Neural cell (in vitro differentiated cells): Measurements from ENCODE around the gene DHX36. TPM values are rescaled to one million over a fixed set of nuclear protein-coding genes. Genes with fewer than 3 reads are reported as not detected.

ENCODE experiments used
- H2AFZ ChIP-seq: fragments of 200-600, 300-800 bp; sonication (generic), shearing (Covaris generic); 2 replicates; pipeline ENCODE4 v1.6.0; 2014; ENCODE audit warnings: low read depth, mild to moderate bottlenecking, antibody characterized with exemption, low read length, moderate library complexity
- H3F3A ChIP-seq: fragments of 200-600 bp; shearing (Covaris generic); 2 replicates; pipeline ENCODE4 v1.6.1; 2016; ENCODE audit warnings: mild to moderate bottlenecking, moderate library complexity, mixed read lengths, antibody characterized with exemption, low read length; ENCODE audit not compliant: insufficient read depth, poor library complexity, severe bottlenecking
- H3K27ac ChIP-seq: fragments of 200-600, 300-800 bp; sonication (generic), shearing (Covaris generic); 2 replicates; pipeline ENCODE4 v1.5.1; 2014; ENCODE audit warnings: mild to moderate bottlenecking, low read length, moderate library complexity
- H3K27me3 ChIP-seq: fragments of 300-800, 200-600 bp; sonication (generic), shearing (Covaris generic); 2 replicates; pipeline ENCODE4 v1.6.0; 2014; ENCODE audit warnings: mild to moderate bottlenecking, low read depth, low read length, moderate library complexity; ENCODE audit not compliant: insufficient read depth
- H3K36me3 ChIP-seq: fragments of 300-800, 200-600 bp; sonication (generic), shearing (Covaris generic); 2 replicates; pipeline ENCODE4 v1.5.1; 2014; ENCODE audit warnings: mild to moderate bottlenecking, antibody characterized with exemption, low read length, moderate library complexity; ENCODE audit not compliant: insufficient read depth
- H3K4me2 ChIP-seq: fragments of 300-800, 200-600 bp; sonication (generic), shearing (Covaris generic); 2 replicates; pipeline ENCODE4 v1.6.0; 2014; ENCODE audit warnings: mild to moderate bottlenecking, low read length
- H3K4me3 ChIP-seq: fragments of 300-800, 200-600 bp; sonication (generic), shearing (Covaris generic); 2 replicates; pipeline ENCODE4 v1.5.1; 2014; ENCODE audit warnings: mild to moderate bottlenecking, low read length, moderate library complexity
- H3K79me2 ChIP-seq: fragments of 200-600 bp; shearing (Covaris generic); replicated peaks from 2 replicates; pipeline ENCODE4 v1.6.0; 2014; ENCODE audit warnings: mild to moderate bottlenecking, low read length, moderate library complexity; ENCODE audit not compliant: insufficient read depth
- H3K9ac ChIP-seq: fragments of 300-800, 200-600 bp; sonication (generic), shearing (Covaris generic); 2 replicates; pipeline ENCODE4 v1.6.1; 2016; ENCODE audit warnings: mild to moderate bottlenecking, low read length, mixed read lengths
- H3K9me2 ChIP-seq: fragments of 200-600 bp; shearing (Covaris generic); 2 replicates; pipeline ENCODE4 v1.6.1; 2016; ENCODE audit warnings: mild to moderate bottlenecking, low read length, mixed read lengths; ENCODE audit not compliant: insufficient read depth
- H3K9me3 ChIP-seq: fragments of 200-600, 300-800 bp; sonication (generic), shearing (Covaris generic); 2 replicates; pipeline ENCODE4 v1.6.1; 2016; ENCODE audit warnings: mild to moderate bottlenecking, mixed run types, low read length, moderate library complexity, mixed read lengths
- H4K20me1 ChIP-seq: fragments of 200-600 bp; shearing (Covaris generic); 2 replicates; pipeline ENCODE4 v1.6.1; 2016; ENCODE audit warnings: mild to moderate bottlenecking, mixed run types; ENCODE audit not compliant: insufficient read depth
- EP300 ChIP-seq: fragments of 450-650 bp; conservative IDR thresholded peaks from 2 replicates; pipeline ENCODE4 v1.6.1; 2014; ENCODE audit warnings: antibody characterized with exemption, mild to moderate bottlenecking, moderate library complexity; ENCODE audit not compliant: poor library complexity, severe bottlenecking
- EZH2 ChIP-seq: fragments of 200-600, 300-800 bp; shearing (Covaris generic), sonication (generic); IDR thresholded peaks from 2 replicates; pipeline ENCODE4 v1.6.1; 2014; ENCODE audit warnings: antibody characterized with exemption, low read length, borderline replicate concordance, mild to moderate bottlenecking; ENCODE audit not compliant: insufficient read depth, poor library complexity, severe bottlenecking
- MXI1 ChIP-seq: fragments of 450-650 bp; conservative IDR thresholded peaks from 2 replicates; pipeline ENCODE4 v1.6.1; 2014; ENCODE audit warnings: antibody characterized with exemption, mild to moderate bottlenecking; ENCODE audit not compliant: poor library complexity, severe bottlenecking
- POLR2AphosphoS5 ChIP-seq: IDR thresholded peaks from 2 replicates; pipeline ENCODE4 v1.6.1; 2012
- RAD21 ChIP-seq: fragments of 450-650 bp; conservative IDR thresholded peaks from 2 replicates; pipeline ENCODE4 v1.6.1; 2014; ENCODE audit warnings: antibody characterized with exemption, mild to moderate bottlenecking, moderate library complexity
- SMC3 ChIP-seq: fragments of 450-650 bp; conservative IDR thresholded peaks from 2 replicates; pipeline ENCODE4 v1.6.1; 2014; ENCODE audit warnings: antibody characterized with exemption, mild to moderate bottlenecking, moderate library complexity; ENCODE audit not compliant: poor library complexity
- TAF1 ChIP-seq: IDR thresholded peaks from 2 replicates; pipeline ENCODE4 v1.6.1; 2012; ENCODE audit warnings: low read depth
- polyA plus RNA-seq: library from polyadenylated mRNA; depleted of rRNA; stranded (reverse); fragments of >200 nt; gene quantifications from 2 replicates; pipeline ENCODE4 v1.2.3, GENCODE V29; 2014
- TF ChIP-seq, protein P1 (sequence below): fragments of 450-650 bp; IDR thresholded peaks from 2 replicates; pipeline ENCODE4 v1.5.1; 2014; ENCODE audit warnings: antibody characterized with exemption, mild to moderate bottlenecking, moderate library complexity; ENCODE audit not compliant: poor library complexity, severe bottlenecking
- TF ChIP-seq, protein P2 (sequence below): IDR thresholded peaks from 2 replicates; pipeline ENCODE4 v1.6.1; 2012; ENCODE audit warnings: borderline replicate concordance

The DHX36 gene
- polyA plus RNA-seq, 1 donor from 2014 or later: 189 TPM

DNA sequence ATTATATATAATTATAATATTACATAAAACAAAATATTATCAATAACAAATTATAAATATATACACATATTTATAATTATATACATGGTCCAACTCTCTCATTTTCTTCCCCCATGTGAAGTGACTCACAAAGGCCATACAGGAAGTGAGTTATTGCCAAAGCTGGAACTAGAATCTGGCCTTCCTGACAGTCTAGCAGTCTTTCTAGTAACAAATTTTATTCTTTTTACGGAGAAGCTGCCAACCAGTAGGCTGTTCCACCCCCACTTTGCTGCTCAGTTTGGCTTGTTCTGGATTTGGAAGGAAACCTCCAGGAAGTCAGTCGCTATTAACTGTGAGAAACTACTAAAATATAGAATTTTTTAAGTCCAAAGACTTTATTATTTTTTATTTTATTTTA is 79.6 kb downstream of the DHX36 start:
- no peak overlapping the region for H2AFZ ChIP-seq
- no peaks in the 10 kb centered on the region for H3K9me2 ChIP-seq
- no peak overlapping the region for H3K4me2 ChIP-seq
- H3K36me3 ChIP-seq: no peaks in the 10 kb centered on the region
- no peaks in the 10 kb centered on the region for H3K27me3 ChIP-seq
- H3K27ac ChIP-seq: no peak overlapping the region
- no peak overlapping the region for H3K4me3 ChIP-seq
- TF ChIP-seq SMC3: no peak
- TF ChIP-seq POLR2AphosphoS5: no peak
- TF ChIP-seq EP300: no peak
- TF ChIP-seq, protein P1, sequence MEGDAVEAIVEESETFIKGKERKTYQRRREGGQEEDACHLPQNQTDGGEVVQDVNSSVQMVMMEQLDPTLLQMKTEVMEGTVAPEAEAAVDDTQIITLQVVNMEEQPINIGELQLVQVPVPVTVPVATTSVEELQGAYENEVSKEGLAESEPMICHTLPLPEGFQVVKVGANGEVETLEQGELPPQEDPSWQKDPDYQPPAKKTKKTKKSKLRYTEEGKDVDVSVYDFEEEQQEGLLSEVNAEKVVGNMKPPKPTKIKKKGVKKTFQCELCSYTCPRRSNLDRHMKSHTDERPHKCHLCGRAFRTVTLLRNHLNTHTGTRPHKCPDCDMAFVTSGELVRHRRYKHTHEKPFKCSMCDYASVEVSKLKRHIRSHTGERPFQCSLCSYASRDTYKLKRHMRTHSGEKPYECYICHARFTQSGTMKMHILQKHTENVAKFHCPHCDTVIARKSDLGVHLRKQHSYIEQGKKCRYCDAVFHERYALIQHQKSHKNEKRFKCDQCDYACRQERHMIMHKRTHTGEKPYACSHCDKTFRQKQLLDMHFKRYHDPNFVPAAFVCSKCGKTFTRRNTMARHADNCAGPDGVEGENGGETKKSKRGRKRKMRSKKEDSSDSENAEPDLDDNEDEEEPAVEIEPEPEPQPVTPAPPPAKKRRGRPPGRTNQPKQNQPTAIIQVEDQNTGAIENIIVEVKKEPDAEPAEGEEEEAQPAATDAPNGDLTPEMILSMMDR: no peak
- TF ChIP-seq MXI1: no peak
- TF ChIP-seq RAD21: no peak
- TF ChIP-seq EZH2: no peak
- TF ChIP-seq TAF1: no peak
- TF ChIP-seq, protein P2, sequence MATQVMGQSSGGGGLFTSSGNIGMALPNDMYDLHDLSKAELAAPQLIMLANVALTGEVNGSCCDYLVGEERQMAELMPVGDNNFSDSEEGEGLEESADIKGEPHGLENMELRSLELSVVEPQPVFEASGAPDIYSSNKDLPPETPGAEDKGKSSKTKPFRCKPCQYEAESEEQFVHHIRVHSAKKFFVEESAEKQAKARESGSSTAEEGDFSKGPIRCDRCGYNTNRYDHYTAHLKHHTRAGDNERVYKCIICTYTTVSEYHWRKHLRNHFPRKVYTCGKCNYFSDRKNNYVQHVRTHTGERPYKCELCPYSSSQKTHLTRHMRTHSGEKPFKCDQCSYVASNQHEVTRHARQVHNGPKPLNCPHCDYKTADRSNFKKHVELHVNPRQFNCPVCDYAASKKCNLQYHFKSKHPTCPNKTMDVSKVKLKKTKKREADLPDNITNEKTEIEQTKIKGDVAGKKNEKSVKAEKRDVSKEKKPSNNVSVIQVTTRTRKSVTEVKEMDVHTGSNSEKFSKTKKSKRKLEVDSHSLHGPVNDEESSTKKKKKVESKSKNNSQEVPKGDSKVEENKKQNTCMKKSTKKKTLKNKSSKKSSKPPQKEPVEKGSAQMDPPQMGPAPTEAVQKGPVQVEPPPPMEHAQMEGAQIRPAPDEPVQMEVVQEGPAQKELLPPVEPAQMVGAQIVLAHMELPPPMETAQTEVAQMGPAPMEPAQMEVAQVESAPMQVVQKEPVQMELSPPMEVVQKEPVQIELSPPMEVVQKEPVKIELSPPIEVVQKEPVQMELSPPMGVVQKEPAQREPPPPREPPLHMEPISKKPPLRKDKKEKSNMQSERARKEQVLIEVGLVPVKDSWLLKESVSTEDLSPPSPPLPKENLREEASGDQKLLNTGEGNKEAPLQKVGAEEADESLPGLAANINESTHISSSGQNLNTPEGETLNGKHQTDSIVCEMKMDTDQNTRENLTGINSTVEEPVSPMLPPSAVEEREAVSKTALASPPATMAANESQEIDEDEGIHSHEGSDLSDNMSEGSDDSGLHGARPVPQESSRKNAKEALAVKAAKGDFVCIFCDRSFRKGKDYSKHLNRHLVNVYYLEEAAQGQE: no peak
- no peaks in the 10 kb centered on the region for H3F3A ChIP-seq
- H3K9me3 ChIP-seq: no peaks in the 10 kb centered on the region
- H3K79me2 ChIP-seq: no peaks in the 10 kb centered on the region
- no peaks in the 10 kb centered on the region for H4K20me1 ChIP-seq
- H3K9ac ChIP-seq: no peak overlapping the region

DNA sequence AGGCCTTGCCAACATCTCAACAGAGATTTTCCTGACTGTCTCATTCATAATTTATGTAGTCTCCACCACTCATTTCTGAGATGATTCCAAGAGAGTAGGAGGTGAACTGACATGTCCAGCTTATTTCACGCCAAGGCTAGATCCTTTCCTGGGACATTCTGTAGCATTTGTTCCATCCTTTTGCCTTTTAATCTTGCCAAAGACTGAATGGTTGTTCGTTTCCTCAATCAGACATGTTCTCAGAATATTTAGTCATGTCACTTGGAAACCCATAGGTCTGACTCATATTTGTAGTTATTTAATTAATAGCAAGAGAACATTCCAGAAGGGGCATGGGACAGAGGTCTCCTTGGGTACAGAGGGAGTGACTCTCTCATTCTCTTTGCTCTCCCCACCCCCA is 80.9 kb downstream of the DHX36 start:
- Histone ChIP-seq H3K9me2 (no peaks in the 10 kb centered on the region), H3K9me3 (no peaks in the 10 kb centered on the region), H2AFZ (no peak overlapping the region), H3K9ac (no peak overlapping the region), H3K27me3 (no peaks in the 10 kb centered on the region), H3K36me3 (no peaks in the 10 kb centered on the region), H3K79me2 (no peaks in the 10 kb centered on the region), H3K4me2 (no peak overlapping the region), H3K27ac (no peak overlapping the region), H3F3A (no peaks in the 10 kb centered on the region), H4K20me1 (no peaks in the 10 kb centered on the region), H3K4me3 (no peak overlapping the region)
- TF ChIP-seq, protein P1: no peak
- no peak for TF ChIP-seq SMC3
- TF ChIP-seq, protein P2: no peak
- TF ChIP-seq POLR2AphosphoS5: no peak
- TF ChIP-seq TAF1: no peak
- TF ChIP-seq EZH2: no peak
- no peak for TF ChIP-seq MXI1
- TF ChIP-seq RAD21: no peak
- TF ChIP-seq EP300: no peak
